Prostate gland (tissue), 2 donors: Measurements from ENCODE around the gene PAPOLA.

ENCODE experiments used
- CTCF ChIP-seq, 4 experiments: fragments of 200-600 bp in 2 of 4; fragments of 450-650 bp in 2 of 4; sonication (generic) in 2 of 4; IDR thresholded peaks; 1 replicate in 3 of 4; 2 replicates in 1 of 4; pipeline ENCODE4 v1.5.1; 2016 to 2019; ENCODE audit warnings: antibody characterized with exemption in 4 of 4, mild to moderate bottlenecking in 2 of 4, moderate library complexity in 2 of 4
- POLR2A ChIP-seq: fragments of 450-650 bp; IDR thresholded peaks from one replicate; pipeline ENCODE4 v1.6.1; 2016; ENCODE audit warnings: antibody characterized with exemption, mild to moderate bottlenecking
- POLR2AphosphoS5 ChIP-seq: sonication (generic); formaldehyde crosslinking; IDR thresholded peaks from one replicate; pipeline ENCODE4 v1.6.1; 2017; ENCODE audit warnings: antibody characterized with exemption

GRCh38 chr14:96582411-96582961, 80.3 kb downstream of the PAPOLA start:
- no peak for TF ChIP-seq CTCF (IDR thresholded peaks at IDR 0.05)
- no peak for TF ChIP-seq POLR2A
- TF ChIP-seq POLR2AphosphoS5: no peak
